LNCAP (cell line): Measurements from ENCODE around the gene SLC4A2.

Experiments used
- TF ChIP-seq, protein P1 (sequence below): fragments of 450-650 bp; IDR thresholded peaks from 2 replicates; pipeline ENCODE4 v1.5.1; 2017; ENCODE audit warnings: mild to moderate bottlenecking

SLC4A2 gene

DNA sequence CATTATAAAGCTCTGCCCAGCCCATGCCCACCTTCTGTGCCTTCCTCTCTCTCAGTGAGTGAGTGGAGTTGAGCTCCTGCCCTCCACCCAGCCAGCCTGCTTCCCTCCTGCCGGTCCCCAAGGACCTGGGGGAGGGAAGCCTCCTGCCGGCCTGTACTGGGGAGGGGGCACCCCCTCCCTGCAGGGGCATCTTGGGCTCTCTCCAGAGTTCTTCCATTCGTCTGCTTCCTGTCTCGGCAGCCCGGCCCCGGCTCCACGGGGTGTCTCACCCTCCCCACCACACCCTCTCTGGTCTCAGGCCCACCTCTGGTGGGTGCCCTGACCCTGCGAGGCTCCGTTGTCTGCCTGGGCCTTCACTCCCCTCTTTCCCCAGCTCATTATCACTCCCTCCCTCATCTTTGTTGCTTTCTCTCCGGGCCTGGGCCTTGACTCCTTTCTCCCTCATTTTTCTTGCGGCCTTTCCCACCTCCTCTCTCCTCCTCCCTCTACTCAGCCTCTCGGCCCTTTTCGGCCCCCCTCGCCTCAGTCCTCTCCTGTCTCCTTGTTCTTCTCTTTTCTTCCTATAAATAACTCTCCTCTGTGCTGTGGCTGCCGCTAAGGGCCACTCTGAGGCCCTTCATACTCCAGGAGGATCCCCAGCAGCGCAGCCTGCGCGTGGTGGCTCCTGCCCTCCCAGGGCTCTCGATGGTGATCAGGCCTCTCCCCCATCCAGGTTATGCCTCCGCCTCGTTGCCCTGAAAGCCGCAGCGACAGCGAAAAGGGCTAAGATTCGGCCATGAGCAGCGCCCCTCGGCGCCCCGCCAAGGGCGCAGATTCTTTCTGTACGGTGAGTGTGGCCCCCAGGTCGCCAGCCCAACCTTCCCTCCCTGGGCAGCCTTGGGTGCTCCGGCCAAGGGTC is 2.1 kb downstream of the SLC4A2 start:
- TF ChIP-seq, protein P1, sequence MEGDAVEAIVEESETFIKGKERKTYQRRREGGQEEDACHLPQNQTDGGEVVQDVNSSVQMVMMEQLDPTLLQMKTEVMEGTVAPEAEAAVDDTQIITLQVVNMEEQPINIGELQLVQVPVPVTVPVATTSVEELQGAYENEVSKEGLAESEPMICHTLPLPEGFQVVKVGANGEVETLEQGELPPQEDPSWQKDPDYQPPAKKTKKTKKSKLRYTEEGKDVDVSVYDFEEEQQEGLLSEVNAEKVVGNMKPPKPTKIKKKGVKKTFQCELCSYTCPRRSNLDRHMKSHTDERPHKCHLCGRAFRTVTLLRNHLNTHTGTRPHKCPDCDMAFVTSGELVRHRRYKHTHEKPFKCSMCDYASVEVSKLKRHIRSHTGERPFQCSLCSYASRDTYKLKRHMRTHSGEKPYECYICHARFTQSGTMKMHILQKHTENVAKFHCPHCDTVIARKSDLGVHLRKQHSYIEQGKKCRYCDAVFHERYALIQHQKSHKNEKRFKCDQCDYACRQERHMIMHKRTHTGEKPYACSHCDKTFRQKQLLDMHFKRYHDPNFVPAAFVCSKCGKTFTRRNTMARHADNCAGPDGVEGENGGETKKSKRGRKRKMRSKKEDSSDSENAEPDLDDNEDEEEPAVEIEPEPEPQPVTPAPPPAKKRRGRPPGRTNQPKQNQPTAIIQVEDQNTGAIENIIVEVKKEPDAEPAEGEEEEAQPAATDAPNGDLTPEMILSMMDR = no peak

DNA sequence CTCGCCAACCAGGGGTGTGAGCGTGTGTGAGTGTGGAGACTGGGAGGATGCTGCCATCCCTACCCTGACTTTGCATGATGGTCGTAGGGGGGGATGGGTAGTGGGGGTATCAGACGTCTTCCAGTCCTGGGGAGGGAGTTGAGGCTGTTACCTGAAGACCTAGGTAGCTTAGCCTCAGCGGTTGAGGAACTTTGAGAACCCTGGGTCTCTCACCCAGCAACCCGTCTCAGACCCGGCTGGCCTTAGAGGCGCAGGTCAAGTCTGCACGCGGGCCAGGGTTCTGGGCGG is 2.7 kb downstream of the SLC4A2 start:
- TF ChIP-seq, protein P1 = no peak

DNA sequence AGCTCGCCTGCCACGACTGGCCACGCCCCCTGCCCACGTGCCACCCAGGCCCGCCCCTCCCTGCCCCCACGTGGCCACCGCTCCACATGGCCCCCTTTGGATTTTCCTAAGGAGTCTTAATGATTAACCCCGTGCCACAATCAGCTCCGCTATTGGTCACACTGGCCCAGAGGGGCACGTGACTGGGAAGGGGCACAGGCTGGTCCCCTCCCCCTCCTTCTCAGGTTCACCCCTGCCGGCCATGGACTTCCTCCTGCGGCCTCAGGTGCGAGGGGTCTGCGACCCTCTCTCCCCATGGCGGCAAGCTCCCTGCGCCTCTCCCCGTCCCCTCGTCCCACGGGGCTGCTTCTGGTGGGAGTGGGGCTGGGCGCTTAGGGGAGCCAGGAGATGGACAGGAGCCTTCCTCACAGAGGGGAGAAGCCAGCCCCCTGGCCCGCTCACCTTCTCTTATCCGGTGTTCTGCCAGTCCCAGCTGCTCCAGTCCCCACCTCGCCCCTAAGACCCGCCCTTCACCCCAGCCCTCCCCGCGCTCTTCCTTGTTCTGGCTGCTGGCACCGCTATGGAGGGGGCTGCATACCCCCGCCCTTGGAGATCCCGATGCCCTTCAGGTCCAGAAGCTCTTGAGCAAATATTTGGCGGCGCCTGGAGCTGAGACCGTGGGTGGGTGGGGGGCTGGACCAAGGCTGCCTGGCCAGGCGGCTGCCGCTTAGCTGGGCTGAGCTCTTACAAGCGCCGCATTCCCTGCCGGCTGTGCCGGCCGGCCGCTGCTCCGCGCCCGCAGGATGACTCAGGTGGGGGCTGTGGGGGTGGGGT is 3.2 kb downstream of the SLC4A2 start:
- TF ChIP-seq, protein P1 = no peak

DNA sequence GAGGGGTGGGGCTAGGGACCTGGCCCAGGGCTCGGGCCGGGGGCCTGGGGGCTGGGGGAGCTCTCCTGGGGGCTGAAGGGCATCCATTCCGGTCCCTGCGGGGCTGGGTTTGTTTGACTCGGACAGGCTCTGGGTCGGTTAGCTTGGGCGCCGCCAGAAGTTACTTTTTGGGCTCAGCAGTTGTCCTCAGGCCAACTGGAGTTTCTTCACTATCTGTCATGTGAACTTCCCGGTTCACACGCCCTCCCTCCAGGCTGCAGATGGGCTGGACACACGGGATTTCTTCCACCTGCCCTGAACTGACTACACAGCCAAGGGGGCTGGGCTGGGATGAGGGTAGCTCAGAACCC is 3.8 kb downstream of the SLC4A2 start:
- TF ChIP-seq, protein P1 = no peak

DNA sequence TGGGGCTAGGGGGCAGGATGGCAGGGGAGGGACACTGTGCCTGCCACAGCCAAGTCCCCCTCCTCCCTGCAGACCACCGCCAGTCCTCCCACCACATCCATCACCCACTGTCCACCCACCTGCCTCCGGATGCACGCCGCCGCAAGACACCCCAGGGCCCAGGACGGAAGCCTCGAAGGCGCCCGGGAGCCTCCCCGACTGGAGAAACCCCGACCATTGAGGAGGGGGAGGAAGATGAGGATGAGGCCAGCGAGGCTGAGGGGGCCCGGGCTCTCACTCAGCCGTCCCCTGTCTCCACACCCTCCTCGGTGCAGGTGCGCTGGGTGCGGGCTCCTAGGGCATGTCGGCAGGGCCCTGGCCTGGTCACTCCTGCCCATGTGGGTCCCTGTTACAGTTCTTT is 5.1 kb downstream of the SLC4A2 start:
- TF ChIP-seq, protein P1 = no peak

DNA sequence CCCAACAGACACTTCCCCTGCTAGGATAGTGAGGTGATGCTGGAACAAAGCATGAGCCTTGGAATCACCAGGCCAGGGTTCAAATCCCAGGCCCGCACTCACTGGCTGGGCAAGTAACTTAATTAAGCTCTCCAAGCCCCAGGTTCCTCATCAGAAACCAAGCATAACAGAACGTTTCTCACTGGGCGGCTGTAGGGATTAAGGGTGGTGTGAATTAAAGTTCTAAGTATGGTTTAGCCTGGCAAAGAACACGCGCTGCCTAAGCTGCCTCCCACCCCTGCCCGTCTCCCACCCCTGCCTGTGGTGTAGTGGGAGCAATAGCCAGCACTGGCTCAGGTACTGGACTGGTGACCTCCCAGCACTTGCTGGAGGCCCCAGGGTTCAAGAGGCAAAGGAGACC is 5.6 kb downstream of the SLC4A2 start:
- TF ChIP-seq, protein P1 = no peak

DNA sequence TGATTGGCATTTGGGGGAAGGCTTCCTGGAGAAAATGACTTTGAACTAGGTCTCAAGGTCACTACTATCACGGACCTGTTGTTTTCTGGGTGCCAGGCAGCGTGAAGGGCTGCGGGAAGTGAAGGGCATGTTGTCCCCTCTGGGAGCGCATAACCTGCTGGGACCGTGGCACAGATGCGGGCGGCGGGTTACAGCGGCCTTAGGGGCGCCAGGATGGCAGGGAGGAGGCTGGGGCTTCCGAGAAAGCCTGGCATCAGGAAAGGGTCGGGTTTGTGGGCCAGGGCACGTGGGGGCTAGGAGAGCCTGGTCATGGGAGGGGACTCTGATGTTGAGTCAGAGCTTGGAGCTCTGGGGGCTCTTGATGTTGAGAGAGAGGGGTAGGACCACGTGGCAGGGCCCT is 6.1 kb downstream of the SLC4A2 start:
- TF ChIP-seq, protein P1 = no peak
